Measurements from ENCODE around the gene CFAP119. TPM values are rescaled to one million over a fixed set of nuclear protein-coding genes. Genes with fewer than 3 reads are reported as not detected.

CFAP119 gene
- total and polyA plus RNA-seq, 2 donors (not counting 3 experiments of a cell fraction or from before 2014, with no cell fraction given): 6.5 to 9.5 TPM

GRCh38 chr16:30736995-30737793 lies 24.7 kb downstream of the CFAP119 start:
- H3K4me2 ChIP-seq (ENCODE audit: insufficient read depth, low read length): no peak overlapping the region
- BruUV-seq (replicated peaks): no TSS peak
- DNase-seq (ENCODE audit: low read depth, low spot score) (no peak), FAIRE-seq (no peak)
- dilution Hi-C loops (cut with MboI; ENCODE audit: extremely low pct_ligation_motif_present, low sequenced_read_pairs): no loop called here
- no peak overlapping the region for H3K27ac ChIP-seq (ENCODE audit: insufficient read depth, low read depth, low read length)
- no peaks in the 10 kb centered on the region for H3K9me1 ChIP-seq (replicated peaks; ENCODE audit: control insufficient read depth, extremely low read depth, insufficient read depth, low read length)
- H2AFZ ChIP-seq (ENCODE audit: low read depth, low read length): no peak overlapping the region
- H3K4me3 ChIP-seq (replicated peaks in 1 of 3; ENCODE audit: insufficient read depth in 1 of 3, low read depth in 1 of 3, low read length in 3 of 3): no peak overlapping the region
- H3K36me3 ChIP-seq (ENCODE audit: control insufficient read depth in 2 of 2, extremely low read depth in 1 of 2, insufficient read depth in 2 of 2, low read length in 2 of 2): peaks cover 22 to 53% of the 10 kb centered on the region in 2 experiments
- no peaks in the 10 kb centered on the region for H3K27me3 ChIP-seq (ENCODE audit: control insufficient read depth in 2 of 2, insufficient read depth in 2 of 2, low read length in 2 of 2)
- POLR2A ChIA-PET: no interaction called here
- peaks cover 20% of the 10 kb centered on the region for H3K4me1 ChIP-seq (ENCODE audit: control insufficient read depth, extremely low read depth, insufficient read depth, low read length)
- CTCF ChIA-PET: interaction anchor here (0.8 kb wide), 1 partner anchor 11 kb away, joined by 3 read pairs; the partner anchor contains the start of gene PHKG2
- TF ChIP-seq FOS (IDR thresholded peaks at IDR 0.05; ENCODE audit: borderline replicate concordance, insufficient read depth, low read length) (no peak), EZH2 (IDR thresholded peaks at IDR 0.05; ENCODE audit: borderline replicate concordance, low read depth, low read length, severe bottlenecking) (no peak), POLR2A (IDR thresholded peaks at IDR 0.05; ENCODE audit: low read depth, low read length) (no peak), MAX (IDR thresholded peaks at IDR 0.05; ENCODE audit: insufficient read depth, insufficient read length) (no peak), CTCF (IDR thresholded peaks at IDR 0.05; ENCODE audit: extremely low read depth in 1 of 2, insufficient read depth in 1 of 2, low read depth in 1 of 2, low read length in 2 of 2) (no peak), POLR2AphosphoS5 (IDR thresholded peaks at IDR 0.05; ENCODE audit: insufficient read depth, low read depth, low read length) (no peak), GATA2 (IDR thresholded peaks at IDR 0.05; ENCODE audit: insufficient read depth, insufficient read length, low read depth, low read length) (no peak), MYC (IDR thresholded peaks at IDR 0.05; ENCODE audit: low read depth, low read length) (no peak), JUN (IDR thresholded peaks at IDR 0.05; ENCODE audit: borderline replicate concordance, insufficient read depth, insufficient read length, low read depth) (no peak)
- H3K79me2 ChIP-seq (ENCODE audit: control insufficient read depth, insufficient read depth, low read length): no peaks in the 10 kb centered on the region
- intact Hi-C loops (cut with micrococcal nuclease): no loop called here
- H3K9ac ChIP-seq (replicated peaks; ENCODE audit: extremely low read depth, insufficient read depth, low read length): no peak overlapping the region
- no peaks in the 10 kb centered on the region for H4K20me1 ChIP-seq (replicated peaks; ENCODE audit: control insufficient read depth, extremely low read depth, insufficient read depth, low read length)
- H3K9me3 ChIP-seq (replicated peaks; ENCODE audit: control insufficient read depth, insufficient read depth, low read length): no peaks in the 10 kb centered on the region

All from endothelial cell of umbilical vein (primary cell).